AG09309 (cell line): ENCODE measurements around the gene FSD1.

Source experiments
- DNase-seq: peaks from one replicate; pipeline ENCODE4 v3.0.0-alpha.2; 2010; ENCODE audit warnings: low read depth
- H3K4me3 ChIP-seq: 2 replicates; pipeline ENCODE4 v1.5.1; 2011; ENCODE audit warnings: mild to moderate bottlenecking, low read depth, low read length, moderate library complexity; ENCODE audit not compliant: control insufficient read depth
- CTCF ChIP-seq: IDR thresholded peaks from 2 replicates; pipeline ENCODE4 v1.5.1; 2011; ENCODE audit warnings: mild to moderate bottlenecking, low read depth, low read length, inconsistent platforms; ENCODE audit not compliant: insufficient read depth, control insufficient read depth; ENCODE audit errors: missing control alignments

Gene FSD1

GRCh38 chr19:4363571-4364304 is 59.3 kb downstream of the FSD1 start:
- no peak for TF ChIP-seq CTCF
- DNase-seq, result no peak
- no peak overlapping the region for H3K4me3 ChIP-seq

- H3K4me3 ChIP-seq, result no peak overlapping the region
- no peak for TF ChIP-seq CTCF
Observed at GRCh38 chr19:4365341-4365740, 60.9 kb downstream of the FSD1 start.

GRCh38 chr19:4365791-4366665 is 61.6 kb downstream of the FSD1 start:
- no peak overlapping the region for H3K4me3 ChIP-seq
- no peak for TF ChIP-seq CTCF
- DNase-seq, result no peak

More at GRCh38 chr19:4365341-4365740, 60.9 kb downstream of the FSD1 start:
- no peak for DNase-seq

DNA sequence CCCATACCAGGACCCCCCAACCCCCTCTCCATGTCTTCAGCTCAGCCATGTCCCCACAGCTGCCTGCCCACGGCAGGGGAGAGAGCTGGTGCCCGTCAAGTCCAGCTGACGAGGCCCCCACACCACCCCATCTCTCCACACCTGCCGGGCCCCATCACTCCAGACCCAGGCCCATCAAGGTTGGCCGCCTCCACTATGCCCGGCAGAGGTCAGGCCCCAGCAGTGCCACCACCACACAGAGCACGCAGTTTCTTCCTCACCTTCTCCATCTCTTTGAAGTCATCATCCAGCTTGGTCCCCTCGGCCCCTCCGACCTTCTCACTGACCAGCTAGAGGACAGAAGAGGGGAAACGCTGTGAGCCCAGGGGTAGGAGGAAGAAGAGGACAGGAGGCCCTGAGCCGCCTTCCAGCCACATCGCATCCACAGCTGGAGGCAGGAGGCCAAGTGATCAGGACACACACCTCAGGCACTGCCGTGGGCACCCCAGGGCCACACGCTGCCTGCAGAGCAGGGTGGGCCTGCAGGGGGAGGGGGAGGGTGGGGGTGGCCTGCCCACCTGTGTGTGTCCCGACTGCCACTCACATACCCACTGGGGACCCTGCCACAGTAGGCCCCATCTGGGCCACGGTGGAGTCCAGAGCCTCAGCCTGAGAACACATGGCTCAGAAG is 62.4 kb downstream of the FSD1 start:
- H3K4me3 ChIP-seq, result no peak overlapping the region
- TF ChIP-seq CTCF, result no peak
- DNase-seq, result no peak

GRCh38 chr19:4367336-4367723 is 62.9 kb downstream of the FSD1 start:
- DNase-seq, result no peak
- no peak overlapping the region for H3K4me3 ChIP-seq
- TF ChIP-seq CTCF, result no peak

DNA sequence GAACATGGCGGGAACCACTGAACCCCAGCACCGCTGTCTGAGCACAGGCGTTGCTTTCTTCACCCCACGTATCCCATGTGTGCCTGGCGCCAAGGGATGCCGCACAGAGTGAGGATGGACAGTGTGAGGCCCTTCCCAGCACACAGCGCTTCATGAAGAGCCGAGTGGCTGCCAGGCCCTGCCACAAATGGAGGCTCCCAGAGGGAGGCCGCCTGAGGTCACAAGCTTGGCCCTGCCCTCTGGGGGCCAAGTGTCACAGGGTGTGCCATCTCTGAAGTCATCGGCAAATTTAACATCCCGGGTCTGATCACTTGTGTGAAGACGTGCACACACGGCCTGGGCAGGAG is 63.4 kb downstream of the FSD1 start:
- no peak for TF ChIP-seq CTCF
- no peak for DNase-seq

More for the DNA sequence above, 63.4 kb downstream of the FSD1 start:
- H3K4me3 ChIP-seq, result no peak overlapping the region
